Ascending aorta (tissue), 2 donors: ENCODE data around the gene SLC25A13. TPM values are rescaled to one million over a fixed set of nuclear protein-coding genes. Genes with fewer than 3 reads are reported as not detected.
"Not testable (repeated sequence)": the region's sequence is repeated elsewhere in the genome, so short reads cannot be mapped to it uniquely, and the experiment has no call there.

Experiments used
- DNase-seq, 2 donors: peaks; one replicate each; pipeline ENCODE4 v3.0.0-alpha.2; 2019; ENCODE audit warnings: low spot score in 2 of 2
- H3K27ac ChIP-seq, 2 donors: fragments of 200-600 bp; sonication (generic); one replicate each; pipeline ENCODE4 v1.5.1; 2016 to 2017; ENCODE audit warnings: mild to moderate bottlenecking in 1 of 2
- H3K27me3 ChIP-seq: fragments of 200-600 bp; sonication (generic); one replicate; pipeline ENCODE4 v1.5.1; 2017
- H3K36me3 ChIP-seq, 2 donors: fragments of 200-600 bp; sonication (generic); one replicate each; pipeline ENCODE4 v1.5.1; 2016
- H3K4me1 ChIP-seq, 2 donors: fragments of 200-600 bp; sonication (generic); one replicate each; pipeline ENCODE4 v1.5.1; 2016 to 2017; ENCODE audit warnings: mild to moderate bottlenecking in 1 of 2
- H3K4me3 ChIP-seq, 2 donors: fragments of 200-600 bp; sonication (generic); one replicate each; pipeline ENCODE4 v1.5.1; 2016 to 2017; ENCODE audit warnings: mild to moderate bottlenecking in 1 of 2
- H3K9me3 ChIP-seq, 2 donors: fragments of 200-600 bp; sonication (generic); one replicate each; pipeline ENCODE4 v1.5.1; 2016
- intact Hi-C: fragments of 100-400 bp; cut with DNase I; formaldehyde crosslinking; loops from one replicate; pipeline ENCODE4 v1.15.1; 2023
- total RNA-seq: library from RNA; depleted of rRNA; stranded (reverse); fragments of >200 nt; gene quantifications from one replicate; pipeline ENCODE4 v1.1.0, GENCODE V29; 2016
- TF ChIP-seq, protein P1 (sequence below), 3 experiments: fragments of 200-600 bp in 2 of 3; fragments of 450-650 bp in 1 of 3; sonication (generic) in 2 of 3; IDR thresholded peaks; one replicate each; pipeline ENCODE4 v1.5.1; 2016 to 2019; ENCODE audit warnings: antibody characterized with exemption in 3 of 3, mild to moderate bottlenecking in 1 of 3, moderate library complexity in 1 of 3

Gene SLC25A13
- total RNA-seq, 1 donor from 2014 or later: 5.6 TPM

DNA sequence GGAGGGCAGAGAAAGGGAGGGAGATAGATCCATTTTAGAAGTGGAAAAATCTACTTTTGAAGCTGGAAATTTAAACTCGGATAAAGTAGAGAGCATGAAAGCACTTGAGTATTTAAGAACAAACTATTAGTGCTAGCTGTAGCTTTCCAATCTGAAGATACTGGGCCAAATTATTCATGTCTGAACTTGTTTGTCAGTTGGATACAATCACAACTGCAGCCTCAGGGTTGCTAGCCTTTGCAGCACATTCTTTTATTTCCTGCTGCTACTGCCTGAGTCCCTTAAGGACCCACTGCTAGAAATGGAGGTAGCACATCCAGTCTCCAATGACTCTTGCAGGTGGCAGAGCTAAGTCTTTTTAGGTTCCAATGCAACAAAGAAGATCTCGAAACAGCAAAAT is 8.3 kb upstream of the SLC25A13 start:
- DNase-seq: no peak
- Histone ChIP-seq H3K27me3 (no peaks in the 10 kb centered on the region), H3K27ac (no peak overlapping the region), H3K36me3 (no peaks in the 10 kb centered on the region), H3K9me3 (no peaks in the 10 kb centered on the region), H3K4me1 (no peaks in the 10 kb centered on the region), H3K4me3 (no peak overlapping the region)
- intact Hi-C loops: no loop called here
- TF ChIP-seq, protein P1, sequence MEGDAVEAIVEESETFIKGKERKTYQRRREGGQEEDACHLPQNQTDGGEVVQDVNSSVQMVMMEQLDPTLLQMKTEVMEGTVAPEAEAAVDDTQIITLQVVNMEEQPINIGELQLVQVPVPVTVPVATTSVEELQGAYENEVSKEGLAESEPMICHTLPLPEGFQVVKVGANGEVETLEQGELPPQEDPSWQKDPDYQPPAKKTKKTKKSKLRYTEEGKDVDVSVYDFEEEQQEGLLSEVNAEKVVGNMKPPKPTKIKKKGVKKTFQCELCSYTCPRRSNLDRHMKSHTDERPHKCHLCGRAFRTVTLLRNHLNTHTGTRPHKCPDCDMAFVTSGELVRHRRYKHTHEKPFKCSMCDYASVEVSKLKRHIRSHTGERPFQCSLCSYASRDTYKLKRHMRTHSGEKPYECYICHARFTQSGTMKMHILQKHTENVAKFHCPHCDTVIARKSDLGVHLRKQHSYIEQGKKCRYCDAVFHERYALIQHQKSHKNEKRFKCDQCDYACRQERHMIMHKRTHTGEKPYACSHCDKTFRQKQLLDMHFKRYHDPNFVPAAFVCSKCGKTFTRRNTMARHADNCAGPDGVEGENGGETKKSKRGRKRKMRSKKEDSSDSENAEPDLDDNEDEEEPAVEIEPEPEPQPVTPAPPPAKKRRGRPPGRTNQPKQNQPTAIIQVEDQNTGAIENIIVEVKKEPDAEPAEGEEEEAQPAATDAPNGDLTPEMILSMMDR (IDR thresholded peaks at IDR 0.05): no peak

GRCh38 chr7:96329241-96329640 is 7.3 kb upstream of the SLC25A13 start:
- H3K9me3 ChIP-seq: no peaks in the 10 kb centered on the region
- no peak overlapping the region for H3K27ac ChIP-seq
- intact Hi-C loops: loop anchor here (10.0 kb wide), 1 partner anchor 696 kb away; the partner anchor contains the start of gene DLX5
- no peak overlapping the region for H3K4me3 ChIP-seq
- TF ChIP-seq, protein P1 (IDR thresholded peaks at IDR 0.05): no peak
- no peaks in the 10 kb centered on the region for H3K4me1 ChIP-seq
- DNase-seq: no peak
- H3K27me3 ChIP-seq: no peaks in the 10 kb centered on the region
- H3K36me3 ChIP-seq: no peaks in the 10 kb centered on the region

- Histone ChIP-seq H3K4me3 (no peak overlapping the region), H3K36me3 (no peaks in the 10 kb centered on the region), H3K4me1 (no peaks in the 10 kb centered on the region), H3K27me3 (no peaks in the 10 kb centered on the region), H3K27ac (no peak overlapping the region), H3K9me3 (no peaks in the 10 kb centered on the region)
- TF ChIP-seq, protein P1 (IDR thresholded peaks at IDR 0.05): no peak
- intact Hi-C loops: loop anchor here (10.0 kb wide), 1 partner anchor 697 kb away; the partner anchor contains the start of gene DLX5
- no peak for DNase-seq
Observed at GRCh38 chr7:96328016-96328415, 6.1 kb upstream of the SLC25A13 start.

GRCh38 chr7:96327429-96327828 is 5.5 kb upstream of the SLC25A13 start:
- no peak for DNase-seq
- Histone ChIP-seq H3K27me3 (no peaks in the 10 kb centered on the region), H3K4me3 (no peak overlapping the region), H3K36me3 (no peaks in the 10 kb centered on the region), H3K4me1 (no peaks in the 10 kb centered on the region), H3K27ac (no peak overlapping the region), H3K9me3 (no peaks in the 10 kb centered on the region)
- intact Hi-C loops: loop anchor here (10.0 kb wide), 1 partner anchor 697 kb away; the partner anchor contains the start of gene DLX5
- TF ChIP-seq, protein P1 (IDR thresholded peaks at IDR 0.05): no peak

- not testable (repeated sequence) for H3K36me3 ChIP-seq, H3K27ac ChIP-seq, H3K9me3 ChIP-seq, H3K27me3 ChIP-seq, DNase-seq, H3K4me3 ChIP-seq, H3K4me1 ChIP-seq
- intact Hi-C loops: loop anchor here (10.0 kb wide), 1 partner anchor 698 kb away; the partner anchor contains the start of gene DLX5
Observed at GRCh38 chr7:96326752-96327151, 4.9 kb upstream of the SLC25A13 start.

- intact Hi-C loops: loop anchor here (10.0 kb wide), 1 partner anchor 702 kb away; the partner anchor contains the start of gene DLX5
- no peak overlapping the region for H3K27ac ChIP-seq
- no peaks in the 10 kb centered on the region for H3K27me3 ChIP-seq
- H3K4me3 ChIP-seq: no peak overlapping the region
- no peak for DNase-seq
- H3K36me3 ChIP-seq: no peaks in the 10 kb centered on the region
- no peaks in the 10 kb centered on the region for H3K9me3 ChIP-seq
- TF ChIP-seq, protein P1 (IDR thresholded peaks at IDR 0.05): no peak
- H3K4me1 ChIP-seq: peaks cover 6 to 16% of the 10 kb centered on the region in 2 donors
Observed at GRCh38 chr7:96322847-96323461, 1.1 kb upstream of the SLC25A13 start.
